HG02943 (cell line): ENCODE results near the gene ILKAP.

Experiments
- ATAC-seq: cut with Tn5 transposase; IDR thresholded peaks from one replicate; pipeline ENCODE4 v1.9.1; 2021; ENCODE audit warnings: mild to moderate bottlenecking, low read depth, moderate library complexity; ENCODE audit not compliant: unreplicated experiment

ILKAP gene

GRCh38 chr2:238139196-238140039 lies 64.1 kb downstream of the ILKAP start:
- no peak for ATAC-seq

GRCh38 chr2:238138331-238139195 lies 64.9 kb downstream of the ILKAP start, which contains the start of gene KLHL30:
Gene KLHL30, plus strand, starts transcription at chr2:238138668. Its CDS starts 2,087 bp downstream, at chr2:238140755.
- ATAC-seq, result no peak

GRCh38 chr2:238137885-238138284 lies 65.6 kb downstream of the ILKAP start:
- no peak for ATAC-seq

- no peak for ATAC-seq
Measured at GRCh38 chr2:238136820-238137537, 66.5 kb downstream of the ILKAP start.

- no peak for ATAC-seq
Measured at GRCh38 chr2:238135601-238136150, 67.8 kb downstream of the ILKAP start.

GRCh38 chr2:238134393-238134785 lies 69.1 kb downstream of the ILKAP start:
- no peak for ATAC-seq

GRCh38 chr2:238133499-238134392 lies 69.7 kb downstream of the ILKAP start:
- no peak for ATAC-seq

- no peak for ATAC-seq
Measured at GRCh38 chr2:238132463-238133450, 70.7 kb downstream of the ILKAP start.

- ATAC-seq, result no peak
Measured at GRCh38 chr2:238131761-238132462, 71.6 kb downstream of the ILKAP start.

- ATAC-seq, result no peak
Measured at GRCh38 chr2:238130696-238131628, 72.5 kb downstream of the ILKAP start.

GRCh38 chr2:238130111-238130695 lies 73.3 kb downstream of the ILKAP start:
- ATAC-seq, result no peak

- ATAC-seq, result no peak
Measured at GRCh38 chr2:238129166-238130010, 74.1 kb downstream of the ILKAP start.

GRCh38 chr2:238128534-238129001 lies 74.9 kb downstream of the ILKAP start:
- ATAC-seq, result no peak

- no peak for ATAC-seq
Measured at GRCh38 chr2:238128061-238128440, 75.4 kb downstream of the ILKAP start.
